IPS DF 6.9 (cell line): ENCODE results near the gene ZNF48.

ENCODE experiments used
- DNase-seq: peaks from one replicate; pipeline ENCODE4 v3.0.0-alpha.2; 2013; ENCODE audit warnings: low read depth, low spot score
- H3K27ac ChIP-seq: one replicate; pipeline ENCODE4 v1.5.1; 2013; ENCODE audit warnings: low read length, control low read depth
- H3K27me3 ChIP-seq: 2 replicates; pipeline ENCODE4 v1.6.1; 2013; ENCODE audit warnings: mild to moderate bottlenecking, low read length; ENCODE audit not compliant: control insufficient read depth, insufficient read depth
- H3K36me3 ChIP-seq: 2 replicates; pipeline ENCODE4 v1.6.1; 2013; ENCODE audit warnings: low read length; ENCODE audit not compliant: control insufficient read depth, insufficient read depth
- H3K4me1 ChIP-seq: 2 replicates; pipeline ENCODE4 v1.6.1; 2013; ENCODE audit warnings: low read length; ENCODE audit not compliant: control insufficient read depth, insufficient read depth
- H3K4me3 ChIP-seq: 2 replicates; pipeline ENCODE4 v1.5.1; 2013; ENCODE audit warnings: mild to moderate bottlenecking, low read length
- H3K9me3 ChIP-seq: 2 replicates; pipeline ENCODE4 v1.6.1; 2013; ENCODE audit warnings: low read length, inconsistent platforms; ENCODE audit not compliant: control insufficient read depth, insufficient read depth
- WGBS: extraction: QIAGEN DNeasy Blood & Tissue Kit; methylation state at CpG from one replicate; pipeline ENCODE4 v1.1.7; 2013; ENCODE audit warnings: mixed read lengths, missing lambda C conversion rate; ENCODE audit not compliant: insufficient read length, insufficient coverage; 5-methylcytosine and 5-hydroxymethylcytosine counted together

The ZNF48 gene

DNA sequence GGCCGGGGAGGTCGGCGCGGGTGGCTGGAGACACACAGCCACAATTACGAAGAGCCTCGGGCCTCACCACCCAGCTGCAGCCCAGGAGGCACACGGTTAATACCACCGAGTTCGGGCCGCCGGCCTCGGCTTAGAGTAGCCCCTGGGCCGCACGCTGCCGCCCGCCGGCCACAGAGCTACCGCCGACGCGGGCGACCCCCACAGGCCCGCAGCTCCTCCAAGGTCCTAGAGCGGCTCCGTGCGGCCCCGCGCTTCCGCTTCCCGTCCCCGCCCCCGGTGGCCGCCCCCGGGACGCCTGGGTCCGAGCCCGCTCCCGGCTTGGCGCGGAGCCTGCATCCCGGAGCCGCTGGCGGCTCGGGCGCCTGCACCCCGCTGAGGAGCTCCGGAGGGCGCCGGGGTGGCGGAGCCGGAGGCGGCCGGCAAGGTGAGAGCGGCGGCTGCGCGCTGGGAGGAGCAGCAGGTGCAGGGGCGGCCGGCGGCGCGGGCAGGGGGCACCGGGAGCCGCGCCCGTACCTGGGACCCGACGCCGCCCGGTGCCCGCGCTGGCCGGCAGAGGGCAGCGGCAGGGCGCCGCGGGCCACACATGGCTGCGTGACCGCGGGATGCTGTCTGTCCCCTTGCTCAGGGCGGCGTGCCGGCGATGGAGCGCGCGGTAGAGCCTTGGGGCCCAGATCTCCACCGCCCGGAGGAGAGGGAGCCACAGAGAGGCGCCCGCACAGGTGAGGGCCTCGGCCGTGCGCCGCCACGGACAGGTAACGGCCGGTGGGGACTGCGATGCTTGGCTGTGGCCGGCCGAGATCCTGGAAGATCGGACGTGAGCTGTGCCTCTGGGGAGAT lies at the start of gene ZNF48:
ZNF48 (plus strand) TSS at position 266 of the 837 bp plus-strand sequence; CDS start at position 641, 375 bp downstream.
- H3K27me3 ChIP-seq: no peaks in the 10 kb centered on the region
- no peak for DNase-seq
- no peaks in the 10 kb centered on the region for H3K9me3 ChIP-seq
- peaks cover 17% of the 10 kb centered on the region for H3K36me3 ChIP-seq
- H3K27ac ChIP-seq: no peak within 1 kb of the TSS
- H3K4me3 ChIP-seq: peak within 1 kb of the TSS; percentile 99
- no peaks in the 10 kb centered on the region for H3K4me1 ChIP-seq
- no CpG with 5 or more reads among the region's 103 CpGs for WGBS

DNA sequence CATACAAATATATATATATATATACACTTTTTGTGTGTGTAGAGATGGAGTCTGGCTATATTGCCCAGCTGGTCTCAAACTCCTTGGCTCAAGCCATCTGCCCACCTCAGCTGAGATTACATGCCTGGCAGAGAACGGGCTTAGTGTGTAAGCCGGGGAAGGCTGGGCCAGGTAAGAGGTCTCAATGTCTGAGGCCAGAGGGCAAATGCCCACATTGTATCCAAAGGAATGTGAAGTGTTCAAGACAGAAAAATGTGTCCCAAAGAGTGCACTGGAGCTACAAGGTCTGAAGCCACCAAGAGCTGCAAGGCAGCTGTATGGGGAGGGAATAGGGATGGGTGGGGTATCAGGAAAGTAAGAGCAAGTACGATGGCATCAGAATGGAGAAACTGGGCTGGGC lies 48.9 kb upstream of the ZNF48 start:
- Histone ChIP-seq H3K27me3 (no peaks in the 10 kb centered on the region), H3K9me3 (no peaks in the 10 kb centered on the region), H3K36me3 (peaks cover 6% of the 10 kb centered on the region; the same call in 1 of the 2 replicates), H3K27ac (no peak overlapping the region), H3K4me1 (no peaks in the 10 kb centered on the region), H3K4me3 (no peak overlapping the region)
- DNase-seq: no peak
- no CpG with 5 or more reads among the region's 3 CpGs for WGBS

DNA sequence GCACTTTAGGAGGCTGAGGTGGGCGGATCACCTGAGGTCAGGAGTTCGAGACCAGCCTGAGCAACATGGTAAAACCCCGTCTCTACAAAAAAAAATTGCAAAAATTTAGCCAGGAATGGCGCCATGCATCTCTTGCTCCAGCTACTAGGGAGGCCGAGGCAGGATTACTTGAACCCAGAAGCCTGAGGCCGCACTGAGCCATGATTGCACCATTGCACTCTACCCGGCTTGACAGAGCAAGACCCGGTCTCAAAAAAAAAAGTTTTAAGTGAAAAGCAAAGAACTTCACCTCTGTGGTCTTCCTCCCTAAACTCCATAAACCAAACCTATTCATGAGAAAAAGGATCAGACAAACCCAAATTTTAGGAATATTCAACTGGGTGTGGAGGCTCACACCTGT lies 47.1 kb upstream of the ZNF48 start:
- DNase-seq: no peak
- WGBS: no CpG with 5 or more reads among the region's 8 CpGs
- no peak overlapping the region for H3K4me3 ChIP-seq

DNA sequence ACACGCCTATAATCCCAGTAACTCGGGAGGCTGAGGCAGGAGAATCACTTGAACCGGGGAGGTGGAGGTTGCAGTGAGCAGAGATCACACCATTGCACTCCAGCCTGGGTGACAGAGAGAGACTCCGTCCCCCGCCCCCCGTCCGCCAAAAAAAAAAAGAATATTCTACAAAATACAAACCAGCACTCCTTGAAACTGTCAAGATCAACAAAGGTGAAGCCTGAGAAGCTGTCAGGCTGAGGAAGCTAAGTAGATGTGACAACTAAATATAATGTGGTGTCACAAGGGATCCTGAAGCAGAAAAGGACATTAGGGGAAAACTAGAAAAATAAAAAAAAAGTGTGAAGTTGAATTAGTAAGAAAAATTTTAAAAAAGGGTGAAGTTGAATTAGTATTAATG lies 46.3 kb upstream of the ZNF48 start:
- H3K4me3 ChIP-seq: no peak overlapping the region
- H3K4me1 ChIP-seq: no peaks in the 10 kb centered on the region
- no peak for DNase-seq
- H3K9me3 ChIP-seq: no peaks in the 10 kb centered on the region
- no peaks in the 10 kb centered on the region for H3K27me3 ChIP-seq
- H3K36me3 ChIP-seq: peaks cover 22% of the 10 kb centered on the region
- no CpG with 5 or more reads among the region's 7 CpGs for WGBS
- no peak overlapping the region for H3K27ac ChIP-seq

More for the DNA sequence above, 47.1 kb upstream of the ZNF48 start:
- H3K27ac ChIP-seq: no peak overlapping the region
- no peaks in the 10 kb centered on the region for H3K27me3 ChIP-seq
- H3K36me3 ChIP-seq: peaks cover 16% of the 10 kb centered on the region
- no peaks in the 10 kb centered on the region for H3K4me1 ChIP-seq
- no peaks in the 10 kb centered on the region for H3K9me3 ChIP-seq

DNA sequence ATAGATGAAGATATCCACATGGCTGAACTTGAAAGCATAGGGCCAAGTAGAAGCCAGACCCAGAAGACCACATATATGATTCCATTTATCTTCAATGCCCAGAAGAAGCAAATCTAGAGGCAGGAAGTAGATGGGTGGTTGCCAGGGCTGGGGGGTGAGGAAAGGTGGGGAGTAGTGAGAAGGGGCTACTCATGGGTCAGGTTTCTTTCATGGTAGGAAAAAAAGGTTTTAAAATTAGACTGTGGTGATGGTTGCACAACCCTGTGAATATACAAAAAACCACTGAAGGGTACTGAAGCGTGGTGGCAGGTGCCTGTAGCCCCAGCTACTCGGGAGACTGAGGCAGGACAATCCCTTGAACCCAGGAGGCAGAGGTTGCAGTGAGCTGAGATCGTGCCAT lies 45.5 kb upstream of the ZNF48 start:
- Histone ChIP-seq H3K36me3 (peaks cover 22% of the 10 kb centered on the region), H3K4me3 (no peak overlapping the region), H3K27me3 (no peaks in the 10 kb centered on the region), H3K9me3 (no peaks in the 10 kb centered on the region), H3K27ac (no peak overlapping the region), H3K4me1 (no peaks in the 10 kb centered on the region)
- DNase-seq: no peak
- no CpG with 5 or more reads among the region's 3 CpGs for WGBS

DNA sequence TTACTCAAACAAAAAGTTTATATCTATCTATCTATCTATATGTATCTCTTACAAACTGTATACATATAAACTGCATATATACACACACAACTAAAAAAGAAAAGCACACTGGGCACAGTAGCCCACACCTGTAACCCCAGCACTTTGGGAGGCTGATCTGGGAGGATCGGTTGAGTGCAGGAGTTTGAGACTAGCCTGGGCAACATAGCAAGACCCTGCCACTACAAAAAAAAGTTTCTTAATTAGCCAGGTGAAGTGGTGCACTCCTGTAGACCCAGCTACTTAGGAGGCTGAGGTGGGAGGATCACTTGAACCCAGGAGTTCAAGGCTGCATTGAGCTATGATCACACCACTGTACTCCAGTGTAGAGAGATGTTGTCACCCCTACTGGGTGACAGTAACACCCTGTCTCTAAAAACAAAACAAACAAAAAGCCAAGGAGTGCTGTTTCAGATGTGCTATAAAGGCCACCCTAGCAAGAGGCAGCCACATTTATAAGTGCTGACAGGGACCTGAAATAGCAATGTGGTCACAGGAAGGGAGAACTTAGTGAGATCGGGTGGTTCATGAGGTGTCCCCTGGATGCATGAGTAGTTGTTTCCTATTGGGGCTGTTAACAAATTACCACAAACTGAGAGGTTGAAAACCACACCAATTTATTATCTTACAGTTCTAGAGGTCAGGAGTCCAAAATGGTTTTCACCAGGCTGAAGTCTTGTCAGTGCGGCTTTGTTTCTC lies 44.9 kb upstream of the ZNF48 start:
- H3K4me1 ChIP-seq: no peaks in the 10 kb centered on the region
- peaks cover 22% of the 10 kb centered on the region for H3K36me3 ChIP-seq
- no CpG with 5 or more reads among the region's 3 CpGs for WGBS
- no peaks in the 10 kb centered on the region for H3K9me3 ChIP-seq
- DNase-seq: no peak
- no peak overlapping the region for H3K27ac ChIP-seq
- H3K4me3 ChIP-seq: no peak overlapping the region
- H3K27me3 ChIP-seq: no peaks in the 10 kb centered on the region

DNA sequence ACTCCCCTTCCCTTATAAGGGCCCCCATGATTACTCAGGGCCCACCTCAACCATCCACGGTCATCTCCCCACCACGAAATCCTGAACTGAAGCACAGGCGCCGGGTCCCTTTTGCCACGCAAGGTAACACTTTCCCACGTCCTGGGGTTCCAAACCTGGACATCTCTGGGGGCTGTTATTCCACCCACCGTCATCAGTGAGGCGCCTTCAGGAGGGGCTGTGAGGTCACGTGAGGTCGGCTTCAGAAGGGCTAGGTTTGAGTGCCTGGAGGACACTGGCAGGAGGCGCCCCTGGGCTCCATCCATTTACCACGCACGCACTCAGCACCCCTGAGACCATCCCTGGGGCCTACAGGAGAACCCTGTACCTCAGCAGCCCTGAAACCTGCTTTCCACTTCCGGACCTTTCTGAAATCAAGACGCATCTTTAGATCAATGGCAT lies 44.2 kb upstream of the ZNF48 start:
- Histone ChIP-seq H3K4me1 (no peaks in the 10 kb centered on the region), H3K4me3 (no peak overlapping the region), H3K27ac (no peak overlapping the region), H3K27me3 (no peaks in the 10 kb centered on the region), H3K9me3 (no peaks in the 10 kb centered on the region), H3K36me3 (peaks cover 22% of the 10 kb centered on the region)
- no peak for DNase-seq
- WGBS: no CpG with 5 or more reads among the region's 15 CpGs

DNA sequence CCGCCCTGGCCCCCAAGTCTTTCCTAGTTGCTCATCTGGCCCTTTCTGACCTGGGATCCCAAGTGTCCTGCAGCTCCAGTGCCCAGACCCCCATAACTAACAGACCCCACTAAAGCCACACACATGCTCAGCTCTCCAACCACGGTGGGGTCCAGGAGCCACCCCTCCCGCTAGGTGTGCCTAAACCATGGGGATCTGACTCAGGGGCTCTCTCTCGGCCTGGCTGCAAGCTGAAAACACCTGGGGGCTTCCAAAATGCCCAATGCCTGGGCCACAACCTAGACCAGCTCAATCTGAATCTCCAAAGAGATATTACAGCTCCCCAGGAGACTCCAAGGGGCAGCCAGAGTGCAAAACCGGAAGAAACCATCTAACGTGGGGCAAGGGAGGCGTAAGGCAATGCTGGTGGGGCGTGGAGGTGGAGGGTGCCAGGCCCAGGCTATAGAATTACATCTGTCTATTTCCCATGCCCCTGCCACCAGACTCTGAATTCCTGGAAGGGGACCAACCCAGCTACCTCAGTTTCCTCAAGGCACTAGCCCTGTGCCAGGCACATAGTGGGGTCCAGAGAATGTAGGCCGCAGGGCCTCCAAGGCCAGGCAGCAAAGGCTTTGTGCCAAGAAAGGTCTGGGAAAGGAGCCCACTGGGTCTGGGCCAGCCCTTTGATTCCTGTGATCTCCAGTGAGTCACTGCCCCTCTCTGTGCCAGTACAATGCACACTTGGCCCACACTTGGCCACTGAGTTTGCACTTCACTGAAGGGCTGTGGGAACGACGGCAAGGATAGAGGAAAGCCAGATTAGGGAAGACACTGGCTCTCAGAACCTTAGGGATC lies 43.4 kb upstream of the ZNF48 start:
- Histone ChIP-seq H3K9me3 (no peaks in the 10 kb centered on the region), H3K36me3 (peaks cover 22% of the 10 kb centered on the region), H3K27ac (no peak overlapping the region), H3K4me3 (no peak overlapping the region), H3K27me3 (no peaks in the 10 kb centered on the region), H3K4me1 (no peaks in the 10 kb centered on the region)
- no CpG with 5 or more reads among the region's 11 CpGs for WGBS
- no peak for DNase-seq

DNA sequence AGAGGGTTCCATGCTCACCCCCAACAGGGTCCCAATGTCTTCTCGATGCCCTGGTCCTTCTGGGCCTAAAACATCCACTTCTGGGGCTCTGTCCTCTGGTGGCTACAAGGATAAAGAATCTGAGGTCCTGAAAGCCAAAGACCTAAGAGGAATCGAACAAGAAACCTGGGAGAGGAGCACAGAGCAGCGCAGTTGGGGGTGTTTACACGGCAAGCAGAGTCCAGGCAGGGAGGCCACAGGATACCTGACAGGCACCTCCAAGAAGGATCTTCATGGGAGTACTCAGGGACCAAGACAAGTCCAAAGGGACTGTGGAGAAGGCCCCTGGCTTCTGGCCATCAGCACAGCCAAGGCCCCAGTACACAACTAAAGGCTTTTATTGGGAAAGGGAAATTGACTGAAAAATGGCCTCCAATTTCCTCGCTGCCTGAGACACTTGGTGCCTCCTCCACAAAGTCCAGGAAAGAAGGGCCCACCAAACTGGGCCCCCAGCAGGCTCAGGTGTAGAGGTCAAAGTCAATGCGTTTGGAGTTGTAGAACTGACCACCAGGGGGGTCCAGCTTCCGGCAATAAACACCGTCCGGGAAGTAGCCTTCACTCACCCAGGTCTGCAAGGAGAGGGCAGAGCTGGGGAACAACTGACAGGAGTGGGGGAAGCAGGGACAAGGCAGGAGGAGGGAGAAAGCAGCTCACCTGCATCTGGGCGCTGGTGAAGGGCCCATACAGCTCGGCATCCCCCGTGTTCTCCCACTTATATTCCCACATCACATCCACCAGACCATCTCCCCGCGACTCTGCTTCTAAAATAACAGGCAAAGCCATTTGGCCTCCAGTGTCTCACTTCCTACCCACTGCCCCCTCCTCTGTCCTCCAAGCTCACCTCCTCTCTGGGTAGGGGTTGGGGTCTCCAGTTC lies 42.5 kb upstream of the ZNF48 start:
- no peak for DNase-seq
- Histone ChIP-seq H3K27me3 (no peaks in the 10 kb centered on the region), H3K36me3 (peaks cover 25% of the 10 kb centered on the region), H3K9me3 (no peaks in the 10 kb centered on the region), H3K4me1 (no peaks in the 10 kb centered on the region), H3K27ac (no peak overlapping the region), H3K4me3 (no peak overlapping the region)
- no CpG with 5 or more reads among the region's 14 CpGs for WGBS
